GM03348 (cell line): Measurements from ENCODE around the gene AP3D1.
"Not testable (repeated sequence)": the region's sequence is repeated elsewhere in the genome, so short reads cannot be mapped to it uniquely, and the experiment has no call there.

ENCODE experiments used
- DNase-seq: peaks from one replicate; pipeline ENCODE4 v3.0.0; 2012; ENCODE audit warnings: low spot score

Gene AP3D1

DNA sequence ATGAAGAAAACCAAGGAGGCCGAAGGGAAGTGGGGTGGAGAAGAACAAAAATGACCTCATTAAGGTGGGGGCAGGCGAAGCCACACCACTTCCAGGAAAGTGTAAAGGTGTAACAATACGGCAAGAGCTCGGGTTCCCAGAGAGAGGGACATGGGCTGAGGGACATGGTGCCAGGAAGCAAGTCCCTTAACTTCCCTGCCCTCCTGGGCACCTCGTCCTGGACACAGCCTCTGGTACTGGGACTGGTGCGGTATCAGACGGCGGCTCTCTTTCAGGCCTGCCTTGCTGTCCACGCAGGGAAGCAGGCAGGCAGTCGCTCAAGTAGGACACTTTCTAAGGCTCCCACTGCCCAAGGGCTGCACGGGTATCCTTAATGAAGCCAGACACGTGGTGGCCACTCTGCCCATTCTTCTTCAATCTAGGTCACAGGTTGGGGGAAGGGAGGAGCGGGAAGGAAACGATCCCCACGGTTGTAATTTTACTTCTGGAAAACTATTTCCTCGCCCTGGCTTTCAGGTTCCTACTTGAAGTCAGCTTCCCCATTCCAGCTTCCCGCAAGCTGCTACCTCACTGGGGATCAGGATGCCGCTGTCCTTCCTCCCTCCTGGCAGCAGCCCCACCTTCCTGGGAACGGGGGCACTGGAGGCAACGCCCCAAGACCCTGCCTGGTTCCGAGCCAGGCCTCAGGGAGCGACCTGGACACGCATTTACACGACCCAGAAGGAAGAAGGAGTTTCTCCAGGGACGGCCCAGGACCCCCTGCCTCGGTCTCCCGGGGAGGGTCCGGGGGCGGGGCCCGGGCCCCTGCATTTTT lies 1.2 kb downstream of the AP3D1 start:
- peak; percentile 52 for DNase-seq

- DNase-seq: no peak
These were observed 2.8 kb downstream of the AP3D1 start for GRCh38 chr19:2148482-2149135.

GRCh38 chr19:2145831-2146241 lies 5.5 kb downstream of the AP3D1 start:
- no peak for DNase-seq

DNA sequence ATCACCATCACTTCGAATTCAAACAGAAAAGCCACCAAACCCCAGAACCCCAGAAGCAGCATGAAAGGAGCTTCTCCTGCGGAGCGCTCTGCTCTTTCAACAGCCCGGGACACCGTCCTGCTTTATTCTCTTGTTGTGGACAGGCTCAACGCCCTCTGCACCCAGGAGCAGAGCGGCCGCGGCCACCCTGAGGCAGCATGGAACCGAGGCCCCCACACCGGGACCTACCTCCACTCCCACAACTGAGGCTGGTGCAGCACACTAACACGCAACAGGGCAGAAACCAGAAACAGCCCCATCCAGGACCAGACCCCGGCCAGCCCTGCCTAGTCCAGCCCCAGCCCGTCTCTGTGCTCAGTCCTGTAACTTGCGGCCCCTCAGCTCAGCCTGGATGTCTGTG lies 7.2 kb downstream of the AP3D1 start:
- no peak for DNase-seq

DNA sequence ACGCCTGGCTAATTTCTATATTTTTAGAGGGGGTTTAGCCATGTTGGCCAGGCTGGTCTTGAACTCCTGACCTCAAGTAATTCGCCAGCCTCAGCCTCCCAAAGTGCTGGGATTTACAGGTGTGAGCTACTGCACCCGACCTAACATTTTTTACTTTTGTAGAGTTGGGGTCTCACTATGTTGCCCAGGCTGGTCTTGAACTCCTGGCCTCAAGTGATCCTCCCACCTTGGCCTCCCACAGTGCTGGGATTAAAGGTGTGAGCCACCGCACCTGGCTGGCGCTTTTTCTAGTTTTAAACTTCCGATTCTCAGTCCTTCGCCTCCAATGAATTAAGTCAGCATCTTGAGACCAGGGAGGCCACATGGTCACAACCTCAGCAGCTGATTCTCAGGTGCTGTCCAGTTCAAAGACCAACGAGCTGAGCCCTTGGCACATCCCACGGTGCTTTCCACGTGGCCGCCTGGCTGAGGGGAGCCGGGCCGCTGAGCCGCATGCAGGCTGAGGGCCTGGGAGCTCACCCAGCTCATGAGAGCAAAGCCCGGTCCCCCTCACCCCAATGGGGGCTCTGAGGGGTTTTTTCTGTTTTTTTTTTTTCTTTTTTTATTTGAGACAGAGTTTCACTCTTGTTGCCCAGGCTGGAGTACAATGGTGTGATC lies 9.1 kb downstream of the AP3D1 start:
- no peak for DNase-seq

DNA sequence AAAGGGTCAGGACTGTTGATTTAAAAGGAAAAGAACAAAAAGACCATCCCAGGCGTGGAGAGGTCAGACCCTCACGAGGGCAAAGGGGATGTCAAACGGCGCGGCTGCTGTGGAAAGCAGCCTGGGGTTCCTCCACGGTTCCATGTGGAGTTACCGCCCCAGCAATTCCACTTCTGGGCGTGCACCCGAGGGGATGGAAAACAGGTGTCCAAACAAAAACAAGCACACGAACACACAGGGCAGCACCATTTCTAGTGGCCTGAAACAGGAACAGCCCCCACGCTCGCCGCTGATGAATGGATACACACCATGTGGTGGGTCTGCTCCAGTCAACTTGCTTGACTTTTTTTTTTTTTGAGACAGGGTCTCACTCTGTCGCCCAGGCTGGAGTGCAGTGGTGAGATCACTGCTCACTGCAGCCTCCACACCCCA lies 11.2 kb downstream of the AP3D1 start:
- no peak for DNase-seq

GRCh38 chr19:2139385-2140137 lies 11.8 kb downstream of the AP3D1 start:
- no peak for DNase-seq

DNA sequence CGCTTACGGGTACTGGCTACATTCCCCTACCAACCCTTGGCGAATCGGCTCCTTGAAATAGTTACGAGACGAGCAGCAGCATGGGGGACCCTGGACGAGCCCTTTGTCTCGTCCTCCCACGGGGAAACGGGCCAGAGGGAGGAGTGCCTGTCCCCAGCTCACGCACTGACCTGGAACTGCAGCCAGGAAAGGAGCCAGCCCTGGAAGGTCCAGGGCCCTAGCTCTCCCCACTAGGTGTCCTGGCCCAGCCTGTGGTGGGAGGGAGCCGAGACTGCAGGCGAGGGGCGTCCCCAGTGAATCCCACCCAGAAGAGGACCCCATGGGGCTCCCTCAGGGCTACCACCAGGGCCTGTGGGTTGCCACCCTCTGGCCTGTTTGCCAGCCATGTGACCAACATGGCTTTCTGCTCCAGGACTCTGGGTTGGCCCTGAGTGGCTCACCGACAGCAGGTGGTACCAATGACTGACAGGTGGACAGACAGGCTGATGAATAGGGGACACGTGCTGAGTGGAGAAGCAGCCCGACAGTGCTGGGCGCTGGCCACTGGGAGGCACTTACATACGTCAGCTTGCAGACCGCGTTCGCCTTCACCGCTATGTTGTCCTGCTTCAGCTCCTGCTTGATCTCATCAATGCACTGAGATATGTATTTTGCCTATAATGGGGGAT lies 13.2 kb downstream of the AP3D1 start:
- DNase-seq: no peak

GRCh38 chr19:2136796-2137195 lies 14.6 kb downstream of the AP3D1 start:
- DNase-seq: no peak

DNA sequence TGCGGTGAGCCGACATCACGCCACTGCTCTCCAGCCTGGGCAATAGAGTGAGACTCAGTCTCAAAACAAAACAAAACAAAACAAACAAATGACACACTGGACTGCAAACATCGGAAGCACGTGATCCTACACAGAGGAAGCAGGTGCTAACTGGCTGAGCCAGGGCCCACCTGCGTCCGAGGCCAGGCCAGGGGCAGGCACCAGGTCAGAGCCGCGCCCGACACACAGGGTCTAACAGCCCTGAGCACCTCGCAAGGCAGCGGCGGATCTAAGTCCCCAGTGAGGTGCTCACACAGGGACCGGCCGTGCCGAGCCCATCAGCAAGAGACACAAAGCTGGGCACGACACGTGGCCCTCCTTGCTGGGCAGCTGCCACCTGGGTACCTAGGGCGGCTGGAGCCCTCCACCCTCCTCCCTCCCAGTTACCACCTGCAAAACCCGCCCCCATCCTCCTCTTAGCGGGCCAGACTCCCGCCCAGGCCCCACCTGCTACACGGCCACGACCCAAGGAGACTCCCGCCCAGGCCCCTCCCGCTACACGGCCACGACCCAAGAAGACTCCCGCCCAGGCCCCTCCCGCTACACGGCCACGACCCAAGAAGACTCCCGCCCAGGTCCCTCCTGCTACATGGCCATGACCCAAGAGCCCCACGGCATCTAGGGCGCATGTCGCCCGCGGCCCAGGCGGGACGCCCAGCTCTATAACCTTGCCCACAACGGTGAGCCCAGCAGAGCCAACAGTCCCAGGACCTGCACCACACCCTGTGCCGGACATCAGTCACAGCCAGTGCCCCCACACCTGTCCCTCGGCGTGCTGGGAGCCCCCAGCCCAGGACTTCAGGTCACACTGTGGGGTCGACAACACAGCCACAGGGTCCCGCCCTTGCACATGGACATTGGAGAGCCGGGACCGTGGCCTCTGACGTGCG lies 15.6 kb downstream of the AP3D1 start:
- DNase-seq: no peak

GRCh38 chr19:2132731-2133490 lies 18.5 kb downstream of the AP3D1 start:
- DNase-seq: no peak

- DNase-seq: no peak
These were observed 19.2 kb downstream of the AP3D1 start for GRCh38 chr19:2132191-2132590.

- not testable (repeated sequence) for DNase-seq
These were observed 20.1 kb downstream of the AP3D1 start for GRCh38 chr19:2131012-2131975.

DNA sequence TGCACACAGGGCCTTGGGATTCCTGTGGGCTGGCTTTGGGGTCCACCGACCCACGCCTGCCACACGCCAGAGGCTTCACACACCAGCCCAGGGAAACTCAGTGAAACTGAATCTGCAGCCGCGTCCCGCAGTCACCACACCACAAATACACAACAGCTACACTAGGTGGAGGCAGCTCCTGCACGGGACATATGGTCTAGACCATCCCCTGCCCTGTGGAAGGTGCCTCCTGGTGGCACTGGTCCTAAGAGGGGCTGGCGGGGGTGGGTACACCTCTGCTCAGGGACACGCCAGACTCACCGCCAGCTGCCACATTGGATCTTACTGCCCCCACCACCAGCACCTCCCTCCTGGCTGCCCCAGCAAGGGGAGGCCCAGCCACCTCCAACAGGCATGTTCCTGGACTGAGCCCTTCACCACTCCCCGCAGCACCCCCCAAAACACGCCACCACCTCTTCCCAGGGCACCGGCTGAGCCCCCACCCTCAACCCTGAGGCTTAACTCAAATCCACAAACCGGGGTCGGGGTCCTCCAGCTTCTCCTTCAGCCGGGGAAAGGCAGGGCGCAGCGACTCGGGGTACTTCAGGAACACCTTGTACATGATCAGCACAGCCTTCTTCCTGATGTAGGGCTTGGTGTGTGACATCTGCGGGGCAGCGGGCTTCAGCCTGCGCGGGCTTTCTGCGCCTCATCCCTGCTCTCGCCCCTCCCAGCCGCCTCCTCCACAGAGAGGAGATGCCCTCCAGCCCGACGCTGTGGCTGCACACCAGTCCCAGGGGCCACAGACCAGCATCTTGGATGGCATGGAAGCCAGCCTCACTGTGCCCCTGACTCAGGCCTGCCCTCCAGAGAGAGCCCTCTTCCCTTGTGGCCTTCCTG lies 21.2 kb downstream of the AP3D1 start:
- no peak for DNase-seq

DNA sequence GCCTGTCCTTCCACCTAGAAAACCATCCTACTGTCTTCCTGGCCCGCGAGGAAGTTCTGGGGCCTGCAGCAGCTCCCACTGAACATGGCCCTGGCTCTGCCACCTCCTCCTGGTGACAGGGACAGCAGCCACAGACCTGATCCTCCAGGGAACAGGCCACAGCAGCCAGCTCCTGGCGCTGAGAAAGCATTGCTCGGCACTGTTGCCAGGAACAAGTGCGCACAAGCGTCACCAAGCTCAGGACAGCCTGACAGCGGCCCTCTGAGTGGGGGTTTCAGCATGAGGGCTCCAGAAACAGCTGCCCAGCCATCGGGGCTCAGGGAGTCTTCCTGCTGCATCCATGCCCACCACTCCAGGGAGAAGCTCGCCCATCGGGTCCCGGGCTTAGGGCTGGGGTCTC lies 21.9 kb downstream of the AP3D1 start:
- DNase-seq: no peak

GRCh38 chr19:2129022-2129421 lies 22.3 kb downstream of the AP3D1 start:
- DNase-seq: no peak

GRCh38 chr19:2128252-2128651 lies 23.1 kb downstream of the AP3D1 start:
- not testable (repeated sequence) for DNase-seq

DNA sequence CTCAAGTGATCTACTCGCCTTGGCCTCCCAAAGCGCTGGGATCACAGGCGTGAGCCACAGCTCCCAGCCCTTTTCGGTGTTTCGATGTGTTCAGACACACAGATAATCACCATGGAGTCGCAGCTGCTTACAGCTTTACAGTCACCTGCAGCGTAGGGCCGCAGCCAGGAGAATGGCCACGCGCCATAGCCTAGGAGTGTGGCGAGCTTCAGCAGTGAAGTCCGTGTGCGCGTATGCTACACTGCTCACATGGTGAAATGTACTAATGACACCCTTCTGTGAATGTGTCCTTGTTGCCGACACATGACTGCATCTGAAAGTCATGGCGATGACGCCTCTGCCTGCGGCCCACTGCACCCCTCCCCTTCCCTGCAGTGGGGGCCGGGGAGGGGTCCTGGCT lies 23.6 kb downstream of the AP3D1 start:
- no peak for DNase-seq
